ENCODE results near the gene PPHLN1. TPM values are rescaled to one million over a fixed set of nuclear protein-coding genes. Genes with fewer than 3 reads are reported as not detected.

Gene PPHLN1
- total and polyA plus RNA-seq, 7 donors, result 25.2 to 66.7 (median 52.3) TPM

GRCh38 chr12:42286741-42287140 lies 39.2 kb upstream of the PPHLN1 start:
- H3K36me3 ChIP-seq, result no peaks in the 10 kb centered on the region
- H3K27ac ChIP-seq, result no peak overlapping the region
- no peaks in the 10 kb centered on the region for H3K27me3 ChIP-seq
- H3K4me1 ChIP-seq, result no peaks in the 10 kb centered on the region
- H3K9me3 ChIP-seq, result no peaks in the 10 kb centered on the region
- H3K4me3 ChIP-seq, result no peak overlapping the region
- TF ChIP-seq POLR2A (IDR thresholded peaks at IDR 0.05) (no peak), EP300 (IDR thresholded peaks at IDR 0.05) (no peak), CTCF (IDR thresholded peaks at IDR 0.05) (no peak), POLR2AphosphoS5 (IDR thresholded peaks at IDR 0.05) (no peak)
- intact Hi-C loops (cut with DNase I), result no loop called here
- DNase-seq, result no peak
- 89 to 95% methylated on average over 26 of the region's 26 CpGs for WGBS, 2 donors

- 68 to 76% methylated on average over 9 of the region's 9 CpGs for WGBS, 2 donors
- no peak for TF ChIP-seq POLR2A (IDR thresholded peaks at IDR 0.05)
- TF ChIP-seq POLR2AphosphoS5 (IDR thresholded peaks at IDR 0.05), result no peak
- no peak for TF ChIP-seq EP300 (IDR thresholded peaks at IDR 0.05)
- TF ChIP-seq CTCF (IDR thresholded peaks at IDR 0.05), result no peak
- no peaks in the 10 kb centered on the region for H3K4me1 ChIP-seq
- no peak for DNase-seq
- H3K9me3 ChIP-seq, result no peaks in the 10 kb centered on the region
- no peaks in the 10 kb centered on the region for H3K36me3 ChIP-seq
- H3K27ac ChIP-seq, result no peak overlapping the region
- no peak overlapping the region for H3K4me3 ChIP-seq
- no peaks in the 10 kb centered on the region for H3K27me3 ChIP-seq
- intact Hi-C loops (cut with DNase I), result no loop called here
Measured at GRCh38 chr12:42288544-42288943, 37.4 kb upstream of the PPHLN1 start.

- H3K36me3 ChIP-seq, result no peaks in the 10 kb centered on the region
- no peak overlapping the region for H3K4me3 ChIP-seq
- H3K27me3 ChIP-seq, result no peaks in the 10 kb centered on the region
- no peak overlapping the region for H3K27ac ChIP-seq
- H3K4me1 ChIP-seq, result no peaks in the 10 kb centered on the region
- TF ChIP-seq EP300 (IDR thresholded peaks at IDR 0.05) (no peak), CTCF (IDR thresholded peaks at IDR 0.05) (no peak), POLR2AphosphoS5 (IDR thresholded peaks at IDR 0.05) (no peak), POLR2A (IDR thresholded peaks at IDR 0.05) (no peak)
- 88 to 91% methylated on average over 2 of the region's 2 CpGs for WGBS, 2 donors
- intact Hi-C loops (cut with DNase I), result no loop called here
- no peak for DNase-seq
- no peaks in the 10 kb centered on the region for H3K9me3 ChIP-seq
Measured at GRCh38 chr12:42291680-42292079, 34.3 kb upstream of the PPHLN1 start.

GRCh38 chr12:42296503-42297109 lies 29.4 kb upstream of the PPHLN1 start:
- H3K9me3 ChIP-seq, result no peaks in the 10 kb centered on the region
- TF ChIP-seq POLR2AphosphoS5 (IDR thresholded peaks at IDR 0.05) (no peak), EP300 (IDR thresholded peaks at IDR 0.05) (no peak), CTCF (IDR thresholded peaks at IDR 0.05) (no peak)
- no peaks in the 10 kb centered on the region for H3K27me3 ChIP-seq
- no peak for DNase-seq
- no peak overlapping the region for H3K4me3 ChIP-seq
- H3K36me3 ChIP-seq, result no peaks in the 10 kb centered on the region
- intact Hi-C loops (cut with DNase I), result no loop called here
- no peak overlapping the region for H3K27ac ChIP-seq
- H3K4me1 ChIP-seq, result no peaks in the 10 kb centered on the region
- WGBS, 2 donors, result 80 to 90% methylated on average over 5 of the region's 5 CpGs

GRCh38 chr12:42298887-42299286 lies 27.1 kb upstream of the PPHLN1 start:
- Histone ChIP-seq H3K27ac (no peak overlapping the region), H3K4me3 (no peak overlapping the region), H3K9me3 (no peaks in the 10 kb centered on the region), H3K4me1 (no peaks in the 10 kb centered on the region), H3K36me3 (no peaks in the 10 kb centered on the region), H3K27me3 (no peaks in the 10 kb centered on the region)
- 84 to 86% methylated on average over 4 of the region's 4 CpGs for WGBS, 2 donors
- no peak for DNase-seq
- no peak for TF ChIP-seq POLR2A (IDR thresholded peaks at IDR 0.05)
- TF ChIP-seq POLR2AphosphoS5 (IDR thresholded peaks at IDR 0.05), result no peak
- TF ChIP-seq CTCF (IDR thresholded peaks at IDR 0.05), result no peak
- TF ChIP-seq EP300 (IDR thresholded peaks at IDR 0.05), result no peak
- intact Hi-C loops (cut with DNase I), result no loop called here

Data from sigmoid colon (tissue), 7 donors.